T-helper 1 cell treated with Interleukin-12 subunit alpha and Interleukin-12 subunit beta and Interleukin-4 antibody, amounts not matched to agents 30 μg/mL and 1 μg/mL, for 36 hours (primary cell): ENCODE data around the gene TOPORS.

Experiments
- H3K27ac Mint-ChIP-seq: one replicate; pipeline ENCODE4 v1.8.0; 2021; ENCODE audit warnings: mild to moderate bottlenecking, mixed read lengths
- H3K27me3 Mint-ChIP-seq: one replicate; pipeline ENCODE4 v1.8.0; 2021; ENCODE audit warnings: low read depth, mixed read lengths
- H3K36me3 Mint-ChIP-seq: one replicate; pipeline ENCODE4 v1.8.0; 2021; ENCODE audit warnings: low read depth, mixed read lengths
- H3K4me1 Mint-ChIP-seq: one replicate; pipeline ENCODE4 v1.8.0; 2021; ENCODE audit warnings: low read depth, mixed read lengths
- H3K4me3 Mint-ChIP-seq: one replicate; pipeline ENCODE4 v1.8.0; 2021; ENCODE audit warnings: mild to moderate bottlenecking, moderate library complexity, mixed read lengths
- H3K9me3 Mint-ChIP-seq: one replicate; pipeline ENCODE4 v1.8.0; 2021; ENCODE audit warnings: mixed read lengths

The TOPORS gene

GRCh38 chr9:32577316-32577715 is 24.9 kb upstream of the TOPORS start:
- Mint-ChIP-seq H3K4me3 (no peak overlapping the region), H3K36me3 (no peaks in the 10 kb centered on the region), H3K4me1 (peaks cover 16% of the 10 kb centered on the region), H3K9me3 (no peaks in the 10 kb centered on the region), H3K27ac (no peak overlapping the region), H3K27me3 (peaks cover 17% of the 10 kb centered on the region)

GRCh38 chr9:32574858-32575257 is 22.5 kb upstream of the TOPORS start:
- H3K4me3 Mint-ChIP-seq, result no peak overlapping the region
- peaks cover 7% of the 10 kb centered on the region for H3K27me3 Mint-ChIP-seq
- peaks cover 24% of the 10 kb centered on the region for H3K4me1 Mint-ChIP-seq
- H3K27ac Mint-ChIP-seq, result no peak overlapping the region
- no peaks in the 10 kb centered on the region for H3K9me3 Mint-ChIP-seq
- no peaks in the 10 kb centered on the region for H3K36me3 Mint-ChIP-seq

GRCh38 chr9:32573821-32574220 is 21.4 kb upstream of the TOPORS start:
- no peaks in the 10 kb centered on the region for H3K27me3 Mint-ChIP-seq
- no peaks in the 10 kb centered on the region for H3K9me3 Mint-ChIP-seq
- peak overlapping the region; percentile 98 for H3K27ac Mint-ChIP-seq
- H3K4me1 Mint-ChIP-seq, result peaks cover 21% of the 10 kb centered on the region
- peak overlapping the region; percentile 98 for H3K4me3 Mint-ChIP-seq
- H3K36me3 Mint-ChIP-seq, result no peaks in the 10 kb centered on the region

GRCh38 chr9:32572900-32573523 is 20.6 kb upstream of the TOPORS start, which contains the start of gene NDUFB6:
Gene NDUFB6, minus strand, starts transcription at chr9:32573159. Its CDS starts 99 bp downstream, at chr9:32573060.
- Mint-ChIP-seq H3K27me3 (no peaks in the 10 kb centered on the region), H3K27ac (peak within 1 kb of the TSS; percentile 98), H3K9me3 (no peaks in the 10 kb centered on the region), H3K4me3 (peak within 1 kb of the TSS; percentile 98), H3K4me1 (peaks cover 21% of the 10 kb centered on the region), H3K36me3 (peaks cover 4% of the 10 kb centered on the region)

- H3K27ac Mint-ChIP-seq, result peak overlapping the region; percentile 98
- no peaks in the 10 kb centered on the region for H3K27me3 Mint-ChIP-seq
- peak overlapping the region; percentile 98 for H3K4me3 Mint-ChIP-seq
- peaks cover 21% of the 10 kb centered on the region for H3K4me1 Mint-ChIP-seq
- no peaks in the 10 kb centered on the region for H3K9me3 Mint-ChIP-seq
- H3K36me3 Mint-ChIP-seq, result peaks cover 6% of the 10 kb centered on the region
Observed at GRCh38 chr9:32571969-32572899, 19.8 kb upstream of the TOPORS start.

GRCh38 chr9:32570262-32570661 is 17.9 kb upstream of the TOPORS start:
- no peak overlapping the region for H3K27ac Mint-ChIP-seq
- H3K4me1 Mint-ChIP-seq, result peaks cover 25% of the 10 kb centered on the region
- peaks cover 14% of the 10 kb centered on the region for H3K36me3 Mint-ChIP-seq

GRCh38 chr9:32566770-32567169 is 14.4 kb upstream of the TOPORS start:
- Mint-ChIP-seq H3K9me3 (no peaks in the 10 kb centered on the region), H3K4me3 (no peak overlapping the region), H3K27ac (no peak overlapping the region), H3K27me3 (no peaks in the 10 kb centered on the region), H3K36me3 (peaks cover 16% of the 10 kb centered on the region), H3K4me1 (peaks cover 13% of the 10 kb centered on the region)

More at GRCh38 chr9:32570262-32570661, 17.9 kb upstream of the TOPORS start:
- Mint-ChIP-seq H3K27me3 (no peaks in the 10 kb centered on the region), H3K9me3 (no peaks in the 10 kb centered on the region), H3K4me3 (no peak overlapping the region)

- H3K4me1 Mint-ChIP-seq, result peaks cover 11% of the 10 kb centered on the region
- H3K27ac Mint-ChIP-seq, result no peak overlapping the region
- H3K9me3 Mint-ChIP-seq, result no peaks in the 10 kb centered on the region
- no peaks in the 10 kb centered on the region for H3K27me3 Mint-ChIP-seq
- no peak overlapping the region for H3K4me3 Mint-ChIP-seq
- peaks cover 17% of the 10 kb centered on the region for H3K36me3 Mint-ChIP-seq
Observed at GRCh38 chr9:32565967-32566366, 13.6 kb upstream of the TOPORS start.

GRCh38 chr9:32558408-32558934 is 6.1 kb upstream of the TOPORS start:
- no peaks in the 10 kb centered on the region for H3K27me3 Mint-ChIP-seq
- no peak overlapping the region for H3K4me3 Mint-ChIP-seq
- peaks cover 13% of the 10 kb centered on the region for H3K4me1 Mint-ChIP-seq
- H3K36me3 Mint-ChIP-seq, result peaks cover 12% of the 10 kb centered on the region
- H3K9me3 Mint-ChIP-seq, result no peaks in the 10 kb centered on the region
- H3K27ac Mint-ChIP-seq, result no peak overlapping the region

- Mint-ChIP-seq H3K4me1 (peaks cover 32% of the 10 kb centered on the region), H3K36me3 (peaks cover 12% of the 10 kb centered on the region), H3K4me3 (no peak overlapping the region), H3K27ac (no peak overlapping the region), H3K27me3 (no peaks in the 10 kb centered on the region), H3K9me3 (no peaks in the 10 kb centered on the region)
Observed at GRCh38 chr9:32554591-32554990, 2.2 kb upstream of the TOPORS start.

GRCh38 chr9:32554107-32554506 is 1.7 kb upstream of the TOPORS start:
- peaks cover 9% of the 10 kb centered on the region for H3K36me3 Mint-ChIP-seq
- no peaks in the 10 kb centered on the region for H3K27me3 Mint-ChIP-seq
- H3K9me3 Mint-ChIP-seq, result no peaks in the 10 kb centered on the region
- no peak overlapping the region for H3K27ac Mint-ChIP-seq
- H3K4me3 Mint-ChIP-seq, result no peak overlapping the region
- H3K4me1 Mint-ChIP-seq, result peaks cover 31% of the 10 kb centered on the region

- peak overlapping the region; percentile 94 for H3K27ac Mint-ChIP-seq
- peaks cover 13% of the 10 kb centered on the region for H3K36me3 Mint-ChIP-seq
- peaks cover 38% of the 10 kb centered on the region for H3K4me1 Mint-ChIP-seq
- no peaks in the 10 kb centered on the region for H3K9me3 Mint-ChIP-seq
- no peaks in the 10 kb centered on the region for H3K27me3 Mint-ChIP-seq
- H3K4me3 Mint-ChIP-seq, result peak overlapping the region; percentile 92
Observed at GRCh38 chr9:32551276-32552051, 922 bp downstream of the TOPORS start.

- Mint-ChIP-seq H3K27ac (peak overlapping the region; percentile 94), H3K27me3 (no peaks in the 10 kb centered on the region), H3K36me3 (peaks cover 10% of the 10 kb centered on the region), H3K4me3 (peak overlapping the region; percentile 92), H3K9me3 (no peaks in the 10 kb centered on the region), H3K4me1 (peaks cover 39% of the 10 kb centered on the region)
Observed at GRCh38 chr9:32550562-32551275, 1.7 kb downstream of the TOPORS start.
